HL-60 (cell line): ENCODE measurements around the gene KCNG2.

Source experiments
- DNase-seq, 2 experiments: peaks; one replicate each; pipeline ENCODE4 v3.0.0-alpha.2; 2010 to 2020; ENCODE audit warnings: low read depth in 1 of 2, low spot score in 1 of 2
- H3K27ac ChIP-seq: fragments of 250-450 bp; sonication (Bioruptor Pico); replicated peaks from 2 replicates; pipeline ENCODE4 v1.5.1; 2020; ENCODE audit warnings: mild to moderate bottlenecking, moderate library complexity
- H3K27me3 ChIP-seq: fragments of 250-450 bp; sonication (Bioruptor Pico); 2 replicates; pipeline ENCODE4 v1.5.1; 2021; ENCODE audit warnings: mild to moderate bottlenecking, moderate library complexity; ENCODE audit not compliant: insufficient read depth, poor library complexity, severe bottlenecking
- H3K4me3 ChIP-seq: replicated peaks from 2 replicates; pipeline ENCODE4 v1.5.1; 2011; ENCODE audit warnings: mild to moderate bottlenecking, control low read depth, low read length; ENCODE audit not compliant: insufficient read depth
- CTCF ChIP-seq: IDR thresholded peaks from one replicate; pipeline ENCODE4 v1.5.1; 2011; ENCODE audit warnings: low read length, control low read depth, inconsistent platforms; ENCODE audit not compliant: insufficient read depth
- GABPA ChIP-seq: IDR thresholded peaks from 2 replicates; pipeline ENCODE4 v1.6.1; 2012; ENCODE audit warnings: low read depth
- POLR2AphosphoS5 ChIP-seq: IDR thresholded peaks from 2 replicates; pipeline ENCODE4 v1.6.1; 2012; ENCODE audit warnings: low read depth
- REST ChIP-seq: IDR thresholded peaks from 2 replicates; pipeline ENCODE4 v1.6.1; 2012; ENCODE audit warnings: low read depth; ENCODE audit not compliant: insufficient replicate concordance
- SPI1 ChIP-seq: IDR thresholded peaks from 2 replicates; pipeline ENCODE4 v1.6.1; 2012; ENCODE audit warnings: low read depth, mild to moderate bottlenecking, borderline replicate concordance

The KCNG2 gene

GRCh38 chr18:79805926-79806487 lies 8.3 kb downstream of the KCNG2 start:
- TF ChIP-seq SPI1 (no peak), POLR2AphosphoS5 (no peak), CTCF (no peak), REST (no peak), GABPA (no peak)
- no peak overlapping the region for H3K4me3 ChIP-seq
- no peak for DNase-seq
- no peaks in the 10 kb centered on the region for H3K27me3 ChIP-seq
- no peak overlapping the region for H3K27ac ChIP-seq

- DNase-seq = no peak
- Histone ChIP-seq H3K4me3 (no peak overlapping the region), H3K27me3 (no peaks in the 10 kb centered on the region), H3K27ac (no peak overlapping the region)
- no peak for TF ChIP-seq GABPA
- no peak for TF ChIP-seq CTCF
- no peak for TF ChIP-seq REST
- TF ChIP-seq POLR2AphosphoS5 = no peak
- no peak for TF ChIP-seq SPI1
Measured at GRCh38 chr18:79806976-79807841, 9.5 kb downstream of the KCNG2 start.

GRCh38 chr18:79809482-79810192 lies 11.9 kb downstream of the KCNG2 start:
- H3K4me3 ChIP-seq = no peak overlapping the region
- DNase-seq = no peak
- H3K27me3 ChIP-seq = no peaks in the 10 kb centered on the region
- H3K27ac ChIP-seq = no peak overlapping the region
- no peak for TF ChIP-seq GABPA
- TF ChIP-seq CTCF = no peak
- TF ChIP-seq SPI1 = no peak
- no peak for TF ChIP-seq REST
- TF ChIP-seq POLR2AphosphoS5 = no peak
